H1 (cell line): Measurements from ENCODE around the gene SMOC2. TPM values are rescaled to one million over a fixed set of nuclear protein-coding genes. Genes with fewer than 3 reads are reported as not detected.

Experiments used
- CTCF ChIA-PET: fragments of 300-600 bp; sonication (Branson Sonifier 250); formaldehyde crosslinking; loops from one replicate; lab custom pipeline; 2021; ENCODE audit not compliant: partially characterized antibody; lab: Charles Lee
- POLR2A ChIA-PET: fragments of 300-600 bp; sonication (Branson Sonifier 250); formaldehyde crosslinking; loops from one replicate; lab custom pipeline; 2021; ENCODE audit warnings: inconsistent platforms; ENCODE audit not compliant: partially characterized antibody; lab: Charles Lee
- DNase-seq, 2 experiments: peaks; one replicate each; pipeline versions ENCODE4 v3.0.0 to v3.0.0-alpha.2; 2010 to 2022; ENCODE audit warnings: low spot score in 2 of 2, low read depth in 1 of 2, mixed read lengths in 1 of 2
- FAIRE-seq: peaks from 2 replicates; lab custom pipeline; 2011; peaks lifted over from hg19 to GRCh38; lab: Jason Lieb, UNC
- H2AFZ ChIP-seq: 2 replicates; pipeline ENCODE4 v1.8.1; 2012; ENCODE audit warnings: low read length, inconsistent platforms
- H2AK5ac ChIP-seq: 2 replicates; pipeline ENCODE4 v1.6.1; 2013; ENCODE audit warnings: low read depth, low read length
- H2BK120ac ChIP-seq: replicated peaks from 2 replicates; pipeline ENCODE3; 2013; ENCODE audit warnings: low read depth, low read length, inconsistent platforms
- H2BK12ac ChIP-seq: 2 replicates; pipeline ENCODE4 v1.6.1; 2013; ENCODE audit warnings: low read depth, low read length
- H2BK15ac ChIP-seq: 2 replicates; pipeline ENCODE4 v1.6.1; 2013; ENCODE audit warnings: low read length
- H2BK20ac ChIP-seq: 2 replicates; pipeline ENCODE4 v1.6.1; 2013; ENCODE audit warnings: low read length
- H2BK5ac ChIP-seq: 2 replicates; pipeline ENCODE4 v1.6.1; 2013; ENCODE audit warnings: low read depth, low read length
- H3K14ac ChIP-seq: 2 replicates; pipeline ENCODE4 v1.6.1; 2013; ENCODE audit warnings: inconsistent platforms; ENCODE audit not compliant: insufficient read length
- H3K18ac ChIP-seq: 2 replicates; pipeline ENCODE4 v1.6.1; 2013; ENCODE audit warnings: low read length; ENCODE audit errors: extremely low read depth
- H3K23ac ChIP-seq: 2 replicates; pipeline ENCODE4 v1.6.1; 2013; ENCODE audit warnings: inconsistent platforms; ENCODE audit not compliant: insufficient read length
- H3K23me2 ChIP-seq: 2 replicates; pipeline ENCODE4 v1.6.1; 2013; ENCODE audit warnings: low read depth, low read length
- H3K27ac ChIP-seq: 2 replicates; pipeline ENCODE4 v1.6.1; 2011; ENCODE audit warnings: low read depth, low read length, inconsistent platforms
- H3K27me3 ChIP-seq, 4 experiments: replicated peaks in 1 of 4; 1 replicate in 1 of 4; 2 replicates in 3 of 4; pipeline versions ENCODE4 v1.6.1 to v1.8.1; 2011 to 2013; ENCODE audit warnings: low read length in 3 of 4, mild to moderate bottlenecking in 3 of 4, inconsistent platforms in 2 of 4, mixed read lengths in 2 of 4, moderate library complexity in 1 of 4; ENCODE audit not compliant: control insufficient read depth in 3 of 4, insufficient read depth in 3 of 4; ENCODE audit errors: extremely low read depth in 1 of 4
- H3K36me3 ChIP-seq, 4 experiments: 2 replicates each; pipeline versions ENCODE4 v1.6.1 to v1.8.1; 2011 to 2013; ENCODE audit warnings: mild to moderate bottlenecking in 4 of 4, low read length in 3 of 4, moderate library complexity in 2 of 4, control low read depth in 1 of 4, inconsistent platforms in 1 of 4; ENCODE audit not compliant: insufficient read depth in 4 of 4, control insufficient read depth in 2 of 4
- H3K4ac ChIP-seq: replicated peaks from 2 replicates; pipeline ENCODE3; 2013; ENCODE audit warnings: low read length, low read depth, mixed read lengths, inconsistent platforms; ENCODE audit not compliant: insufficient read length
- H3K4me1 ChIP-seq, 4 experiments: replicated peaks in 1 of 4; 1 replicate in 1 of 4; 2 replicates in 3 of 4; pipeline versions ENCODE4 v1.6.1 to v1.8.1; 2011 to 2013; ENCODE audit warnings: low read length in 3 of 4, inconsistent platforms in 2 of 4, mixed read lengths in 1 of 4; ENCODE audit not compliant: insufficient read depth in 4 of 4, control insufficient read depth in 3 of 4
- H3K4me2 ChIP-seq, 2 experiments: 2 replicates each; pipeline versions ENCODE4 v1.6.1 to v1.8.1; 2011 to 2013; ENCODE audit warnings: low read depth in 2 of 2, low read length in 2 of 2, control low read depth in 1 of 2, inconsistent platforms in 1 of 2, mild to moderate bottlenecking in 1 of 2; ENCODE audit not compliant: insufficient read depth in 1 of 2
- H3K4me3 ChIP-seq, 4 experiments: fragments of 200-600, 300-600 bp in 1 of 4; sonication (generic), shearing (Covaris generic), sonication (Bioruptor Twin) in 1 of 4; 2 replicates each; pipeline versions ENCODE4 v1.5.1 to v1.8.1; 2011 to 2016; ENCODE audit warnings: low read length in 4 of 4, low read depth in 3 of 4, control low read depth in 2 of 4, inconsistent platforms in 2 of 4, mild to moderate bottlenecking in 2 of 4, mixed read lengths in 1 of 4, moderate library complexity in 1 of 4; ENCODE audit not compliant: insufficient read depth in 2 of 4; ENCODE audit errors: extremely low read depth in 1 of 4
- H3K56ac ChIP-seq: replicated peaks from 2 replicates; pipeline ENCODE3; 2013; ENCODE audit warnings: low read depth, mild to moderate bottlenecking, mixed read lengths, low read length, inconsistent platforms; ENCODE audit not compliant: insufficient read length
- H3K79me1 ChIP-seq: 2 replicates; pipeline ENCODE4 v1.6.1; 2013; ENCODE audit warnings: low read depth, low read length, control low read depth
- H3K79me2 ChIP-seq, 2 experiments: 2 replicates each; pipeline versions ENCODE4 v1.6.1 to v1.8.1; 2012 to 2013; ENCODE audit warnings: low read length in 2 of 2, mild to moderate bottlenecking in 2 of 2, inconsistent platforms in 1 of 2; ENCODE audit not compliant: insufficient read depth in 2 of 2, control insufficient read depth in 1 of 2
- H3K9ac ChIP-seq, 4 experiments: replicated peaks in 1 of 4; 1 replicate in 1 of 4; 2 replicates in 3 of 4; pipeline versions ENCODE4 v1.6.1 to v1.8.1; 2011 to 2013; ENCODE audit warnings: low read depth in 3 of 4, low read length in 3 of 4, control low read depth in 2 of 4, mild to moderate bottlenecking in 2 of 4, moderate library complexity in 2 of 4, inconsistent platforms in 1 of 4; ENCODE audit errors: extremely low read depth in 1 of 4
- H3K9me3 ChIP-seq, 2 experiments: 2 replicates each; pipeline versions ENCODE4 v1.6.1 to v1.8.1; 2012 to 2013; ENCODE audit warnings: mild to moderate bottlenecking in 2 of 2, moderate library complexity in 2 of 2, control low read depth in 1 of 2, inconsistent platforms in 1 of 2, low read depth in 1 of 2, low read length in 1 of 2, mixed read lengths in 1 of 2; ENCODE audit not compliant: insufficient read depth in 2 of 2
- H4K20me1 ChIP-seq, 2 experiments: replicated peaks in 1 of 2; 2 replicates each; pipeline versions ENCODE3 to v1.8.1; 2011 to 2013; ENCODE audit warnings: inconsistent platforms in 2 of 2, low read length in 2 of 2, mild to moderate bottlenecking in 1 of 2; ENCODE audit not compliant: insufficient read depth in 2 of 2, control insufficient read depth in 1 of 2
- H4K5ac ChIP-seq: 2 replicates; pipeline ENCODE4 v1.6.1; 2013; ENCODE audit warnings: low read length, low read depth, mixed read lengths, inconsistent platforms; ENCODE audit not compliant: insufficient read length
- H4K8ac ChIP-seq: 2 replicates; pipeline ENCODE4 v1.8.0; 2013; ENCODE audit warnings: mild to moderate bottlenecking, moderate library complexity, low read length, inconsistent platforms; ENCODE audit not compliant: insufficient read depth; ENCODE audit errors: extremely low read depth
- H4K91ac ChIP-seq: replicated peaks from 2 replicates; pipeline ENCODE3; 2013; ENCODE audit warnings: low read length, mixed read lengths, inconsistent platforms; ENCODE audit not compliant: insufficient read length
- CEBPB ChIP-seq: IDR thresholded peaks from 2 replicates; pipeline ENCODE4 v1.6.1; 2012; ENCODE audit warnings: low read depth, low read length
- CHD1 ChIP-seq: IDR thresholded peaks from 2 replicates; pipeline ENCODE4 v1.6.1; 2012; ENCODE audit warnings: low read depth, low read length, improper control_type of control experiment
- KDM5A ChIP-seq: fragments of 200-600 bp; IDR thresholded peaks from 2 replicates; pipeline ENCODE4 v1.7.1; 2012; ENCODE audit warnings: mild to moderate bottlenecking, low read length, inconsistent platforms, mixed read lengths
- WGBS, 2 experiments: shearing (Covaris generic) in 1 of 2; methylation state at CpG; one replicate each; pipeline versions ENCODE4 v1.1.6 to v1.1.7; 2013 to 2015; ENCODE audit warnings: low lambda C conversion rate in 2 of 2, mixed read lengths in 2 of 2, inconsistent platforms in 1 of 2, low coverage in 1 of 2, missing lambda C conversion rate in 1 of 2; ENCODE audit not compliant: insufficient replicate concordance in 2 of 2, insufficient coverage in 1 of 2, insufficient read length in 1 of 2; ENCODE audit errors: extremely low coverage in 1 of 2, missing lambda C conversion rate in 1 of 2; 5-methylcytosine and 5-hydroxymethylcytosine counted together
- polyA plus RNA-seq, 7 experiments: library from polyadenylated mRNA; depleted of rRNA in 3 of 7; stranded (reverse) in 5 of 7; unstranded in 2 of 7; fragments of >200 nt in 5 of 7; fragments of 200-250 nt in 2 of 7; gene quantifications; 1 replicate in 5 of 7; 2 replicates in 1 of 7; 4 replicates in 1 of 7; pipeline versions ENCODE4 v1.2.1 to v1.2.3, GENCODE V29; 2011 to 2013; ENCODE audit warnings: missing spikeins in 2 of 7, mixed read lengths in 2 of 7
- total RNA-seq: library from RNA; stranded (reverse); fragmentation: NEBNext Ultra II Directional; extraction: Animal tissue kit (Norgen Biotek cat#: 25700); gene quantifications from 2 replicates; pipeline ENCODE4 v1.2.1, GENCODE V29; 2021

Gene SMOC2
- total and polyA plus RNA-seq, 2 of the 8 experiments (the other 6 are each of a cell fraction or from before 2014, with no cell fraction given) = 7.7 to 8.5 TPM

DNA sequence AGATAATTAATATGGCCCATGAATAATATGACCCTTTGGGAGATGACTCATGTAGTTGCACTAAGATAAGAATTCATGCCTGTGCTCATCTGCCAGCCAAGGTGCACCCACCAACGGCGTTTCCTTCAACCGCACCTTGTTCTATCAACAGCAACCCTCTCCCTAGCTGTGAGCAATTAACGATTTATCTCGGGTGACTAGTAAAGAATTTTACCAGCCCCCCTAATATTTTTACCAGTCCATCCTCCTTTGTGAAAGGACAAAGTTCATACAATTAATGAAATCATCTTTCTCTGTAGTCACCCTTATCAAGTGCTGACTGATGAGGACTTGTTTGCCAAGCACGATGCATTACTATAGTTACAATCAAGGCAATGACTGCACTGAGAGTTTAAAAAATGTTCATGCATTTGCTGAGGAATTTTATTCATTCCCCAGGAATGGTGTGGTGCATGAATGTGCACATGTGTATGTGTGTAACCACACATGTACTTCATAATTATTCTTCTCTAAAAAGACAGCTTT lies 118.7 kb downstream of the SMOC2 start:
- H4K5ac ChIP-seq = no peak overlapping the region
- H3K23me2 ChIP-seq = 0 out of 2 replicates have a peak, but pooled peaks cover 2% of the 10 kb centered on the region
- no peaks in the 10 kb centered on the region for H3K27me3 ChIP-seq
- H3K4me2 ChIP-seq = no peak overlapping the region
- no peak overlapping the region for H2AFZ ChIP-seq
- no peak overlapping the region for H3K56ac ChIP-seq
- H2BK20ac ChIP-seq = no peak overlapping the region
- no peak overlapping the region for H4K8ac ChIP-seq
- DNase-seq = no peak
- peaks cover 0 to 8% (median 4%) of the 10 kb centered on the region in 4 experiments; a peak in 2 of 7 replicates for H3K4me1 ChIP-seq
- no peaks in the 10 kb centered on the region for H3K9me3 ChIP-seq
- no peak overlapping the region for H3K4ac ChIP-seq
- H3K23ac ChIP-seq = no peak overlapping the region
- no peaks in the 10 kb centered on the region for H3K79me2 ChIP-seq
- H2BK5ac ChIP-seq = no peak overlapping the region
- no peak overlapping the region for H3K4me3 ChIP-seq
- H3K18ac ChIP-seq = no peak overlapping the region
- ChIA-PET CTCF (no interaction called here), POLR2A (no interaction called here)
- no peak overlapping the region for H3K14ac ChIP-seq
- H3K79me1 ChIP-seq = no peaks in the 10 kb centered on the region
- WGBS, 2 experiments = 94% methylated on average over 6 of the region's 6 CpGs; no CpG with 5 or more reads in 1 of the 2 experiments
- no peak overlapping the region for H2AK5ac ChIP-seq
- no peaks in the 10 kb centered on the region for H3K36me3 ChIP-seq
- H2BK12ac ChIP-seq = no peak overlapping the region
- H3K27ac ChIP-seq = no peak overlapping the region
- H4K20me1 ChIP-seq = peaks cover 0 to 5% of the 10 kb centered on the region in 2 experiments
- no peak overlapping the region for H2BK120ac ChIP-seq
- H2BK15ac ChIP-seq = no peak overlapping the region
- no peak for FAIRE-seq
- no peak for TF ChIP-seq KDM5A
- TF ChIP-seq CHD1 = no peak
- no peak for TF ChIP-seq CEBPB
- no peak overlapping the region for H3K9ac ChIP-seq
- H4K91ac ChIP-seq = no peak overlapping the region
